ENCODE measurements around the gene SLC24A3.

GRCh38 chr20:19453410-19453809 is 241.0 kb downstream of the SLC24A3 start:
- TF ChIP-seq CTCF (tag by site-specific recombination; IDR thresholded peaks at IDR 0.05), result no peak
- no peak for TF ChIP-seq HOXD13 (CRISPR knock-in tag; IDR thresholded peaks at IDR 0.05; ENCODE audit: borderline replicate concordance)
- no peak for TF ChIP-seq ZNF843 (tag by site-specific recombination; IDR thresholded peaks at IDR 0.05)
- no peak for TF ChIP-seq ZNF114 (tag by site-specific recombination; IDR thresholded peaks at IDR 0.05)
- TF ChIP-seq ATF2 (tag by site-specific recombination; IDR thresholded peaks at IDR 0.05; ENCODE audit: low read depth), result no peak
- no peak for TF ChIP-seq ZNF302 (tag by site-specific recombination; IDR thresholded peaks at IDR 0.05; ENCODE audit: low read depth)
- TF ChIP-seq ZBTB49 (tag by site-specific recombination; IDR thresholded peaks at IDR 0.05; ENCODE audit: low read depth), result no peak
